ENCODE results near the gene TUBAL3. TPM values are rescaled to one million over a fixed set of nuclear protein-coding genes. Genes with fewer than 3 reads are reported as not detected.

The TUBAL3 gene
- total RNA-seq, 1 experiment from 2014 or later = 0.19 TPM

DNA sequence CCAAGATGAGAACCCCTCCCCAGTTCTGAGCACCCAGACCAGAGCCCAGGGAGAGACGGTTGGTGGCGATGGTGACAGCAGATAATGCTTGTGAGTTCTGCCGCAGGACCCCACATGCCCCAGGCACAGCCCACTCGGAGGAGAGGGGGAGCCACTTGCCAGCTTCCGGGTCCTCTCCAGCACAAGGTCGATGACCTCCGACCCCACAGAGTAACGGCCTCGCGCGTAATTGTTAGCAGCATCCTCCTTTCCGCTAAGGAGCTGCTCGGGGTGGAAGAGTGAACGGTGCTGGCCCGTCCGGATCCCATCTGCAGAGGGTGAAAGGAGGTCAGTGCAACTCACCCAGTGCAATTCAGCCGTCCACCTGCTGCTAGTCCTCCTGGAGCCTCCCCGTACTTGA, 9.5 kb downstream of the TUBAL3 start:
- Histone ChIP-seq H3K4me1 (ENCODE audit: insufficient read depth, low read length, poor library complexity, severe bottlenecking) (peaks cover 5% of the 10 kb centered on the region), H3K9me3 (ENCODE audit: low read depth, low read length, poor library complexity, severe bottlenecking) (peaks cover 23% of the 10 kb centered on the region), H3K36me3 (ENCODE audit: insufficient read depth, low read length, poor library complexity, severe bottlenecking) (no peaks in the 10 kb centered on the region), H3K4me3 (ENCODE audit: low read depth, low read length, poor library complexity, severe bottlenecking) (no peak overlapping the region), H3K27ac (ENCODE audit: low read depth, low read length, poor library complexity, severe bottlenecking) (no peak overlapping the region), H3K27me3 (replicated peaks; ENCODE audit: insufficient read depth, low read depth, low read length, poor library complexity) (no peaks in the 10 kb centered on the region)
- intact Hi-C loops (cut with micrococcal nuclease; ENCODE audit: unreplicated experiment) = no loop called here
- BruUV-seq (replicated peaks) = no TSS peak
- TF ChIP-seq CTCF (conservative IDR thresholded peaks at IDR 0.05; ENCODE audit: low read depth, low read length) = no peak
- no peak for DNase-seq (ENCODE audit: low spot score)
- POLR2A ChIA-PET (ENCODE audit: low non-redundant PET) = no interaction called here
- CTCF ChIA-PET = no interaction called here

- Histone ChIP-seq H3K4me3 (ENCODE audit: low read depth, low read length, poor library complexity, severe bottlenecking) (no peak overlapping the region), H3K27ac (ENCODE audit: low read depth, low read length, poor library complexity, severe bottlenecking) (no peak overlapping the region), H3K27me3 (replicated peaks; ENCODE audit: insufficient read depth, low read depth, low read length, poor library complexity) (no peaks in the 10 kb centered on the region), H3K9me3 (ENCODE audit: low read depth, low read length, poor library complexity, severe bottlenecking) (peaks cover 39% of the 10 kb centered on the region), H3K4me1 (ENCODE audit: insufficient read depth, low read length, poor library complexity, severe bottlenecking) (peaks cover 5% of the 10 kb centered on the region), H3K36me3 (ENCODE audit: insufficient read depth, low read length, poor library complexity, severe bottlenecking) (no peaks in the 10 kb centered on the region)
- POLR2A ChIA-PET (ENCODE audit: low non-redundant PET) = no interaction called here
- no peak for DNase-seq (ENCODE audit: low spot score)
- intact Hi-C loops (cut with micrococcal nuclease; ENCODE audit: unreplicated experiment) = no loop called here
- BruUV-seq (replicated peaks) = no TSS peak
- TF ChIP-seq EZH2 (IDR thresholded peaks at IDR 0.05; ENCODE audit: borderline replicate concordance, low read depth, low read length, poor library complexity, severe bottlenecking) = no peak
- CTCF ChIA-PET = no interaction called here
Measured at GRCh38 chr10:5393529-5393928, 11.1 kb downstream of the TUBAL3 start.

DNA sequence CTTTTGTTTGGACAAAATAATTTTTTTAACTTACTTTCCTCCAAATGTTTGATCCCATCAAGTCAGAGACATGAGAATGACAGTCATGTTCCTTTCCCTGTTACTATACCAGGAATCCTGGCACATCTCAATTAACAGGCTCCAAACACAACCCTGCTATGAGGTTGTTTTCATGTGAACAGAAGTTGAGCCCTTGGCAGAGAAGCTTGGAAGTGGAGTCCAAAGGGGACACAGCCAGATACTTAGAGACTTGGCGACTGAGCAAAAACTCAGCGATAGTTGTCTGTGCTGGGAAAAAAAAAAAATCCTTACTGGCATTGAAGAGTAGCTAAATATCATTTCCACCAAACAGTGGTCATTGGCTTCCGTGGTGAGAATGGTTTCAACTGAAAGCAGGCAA, 12.8 kb downstream of the TUBAL3 start:
- intact Hi-C loops (cut with micrococcal nuclease; ENCODE audit: unreplicated experiment) = no loop called here
- Histone ChIP-seq H3K9me3 (ENCODE audit: low read depth, low read length, poor library complexity, severe bottlenecking) (peaks cover 39% of the 10 kb centered on the region), H3K27ac (ENCODE audit: low read depth, low read length, poor library complexity, severe bottlenecking) (no peak overlapping the region), H3K4me1 (ENCODE audit: insufficient read depth, low read length, poor library complexity, severe bottlenecking) (no peaks in the 10 kb centered on the region), H3K4me3 (ENCODE audit: low read depth, low read length, poor library complexity, severe bottlenecking) (no peak overlapping the region), H3K36me3 (ENCODE audit: insufficient read depth, low read length, poor library complexity, severe bottlenecking) (no peaks in the 10 kb centered on the region), H3K27me3 (replicated peaks; ENCODE audit: insufficient read depth, low read depth, low read length, poor library complexity) (no peaks in the 10 kb centered on the region)
- ChIA-PET CTCF (interaction anchor here (0.7 kb wide), 1 partner anchor 15 kb away, joined by 6 read pairs; no protein-coding TSS in a partner anchor), POLR2A (ENCODE audit: low non-redundant PET) (no interaction called here)
- no TSS peak for BruUV-seq (replicated peaks)
- no peak for DNase-seq (ENCODE audit: low spot score)
- TF ChIP-seq CTCF (conservative IDR thresholded peaks at IDR 0.05; ENCODE audit: low read depth, low read length) = no peak
- TF ChIP-seq EZH2 (IDR thresholded peaks at IDR 0.05; ENCODE audit: borderline replicate concordance, low read depth, low read length, poor library complexity, severe bottlenecking) = no peak

DNA sequence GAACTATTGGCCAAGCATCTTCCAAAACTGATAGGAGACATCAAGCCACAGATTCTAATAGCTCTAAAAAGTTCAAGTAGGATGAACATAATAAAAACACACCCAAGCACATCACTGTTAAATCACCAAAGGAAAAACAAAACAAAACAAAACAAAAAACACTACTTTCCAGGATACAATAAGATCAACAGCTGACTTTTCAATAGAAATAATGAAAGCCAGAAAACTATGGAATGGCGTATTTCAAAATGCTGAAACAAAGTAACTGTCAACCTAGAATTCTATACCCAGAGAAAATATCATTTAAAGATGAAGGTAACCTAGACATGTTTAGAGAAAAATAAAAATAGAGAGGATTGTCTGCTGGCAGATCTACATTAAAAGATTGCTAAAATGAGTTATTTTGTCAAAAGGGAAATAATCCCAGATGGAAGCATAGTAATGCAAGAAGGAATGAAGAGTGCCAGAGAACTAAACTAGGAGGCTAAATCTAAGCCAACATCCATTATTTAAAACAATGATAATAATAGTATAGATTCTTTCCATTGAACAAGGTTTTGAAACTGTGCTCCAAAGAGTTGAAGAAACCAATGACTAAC, 13.9 kb downstream of the TUBAL3 start:
- BruUV-seq (replicated peaks) = no TSS peak
- H3K27ac ChIP-seq (ENCODE audit: low read depth, low read length, poor library complexity, severe bottlenecking) = no peak overlapping the region
- H3K36me3 ChIP-seq (ENCODE audit: insufficient read depth, low read length, poor library complexity, severe bottlenecking) = no peaks in the 10 kb centered on the region
- TF ChIP-seq EZH2 (IDR thresholded peaks at IDR 0.05; ENCODE audit: borderline replicate concordance, low read depth, low read length, poor library complexity, severe bottlenecking) (no peak), CTCF (conservative IDR thresholded peaks at IDR 0.05; ENCODE audit: low read depth, low read length) (no peak)
- DNase-seq (ENCODE audit: low spot score) = no peak
- no peaks in the 10 kb centered on the region for H3K27me3 ChIP-seq (replicated peaks; ENCODE audit: insufficient read depth, low read depth, low read length, poor library complexity)
- POLR2A ChIA-PET (ENCODE audit: low non-redundant PET) = no interaction called here
- CTCF ChIA-PET = no interaction called here
- no peaks in the 10 kb centered on the region for H3K4me1 ChIP-seq (ENCODE audit: insufficient read depth, low read length, poor library complexity, severe bottlenecking)
- H3K9me3 ChIP-seq (ENCODE audit: low read depth, low read length, poor library complexity, severe bottlenecking) = peaks cover 39% of the 10 kb centered on the region
- no peak overlapping the region for H3K4me3 ChIP-seq (ENCODE audit: low read depth, low read length, poor library complexity, severe bottlenecking)
- intact Hi-C loops (cut with micrococcal nuclease; ENCODE audit: unreplicated experiment) = no loop called here

Data from A673 (cell line).